Measurements from ENCODE around the gene ELMOD1. TPM values are rescaled to one million over a fixed set of nuclear protein-coding genes. Genes with fewer than 3 reads are reported as not detected.

The ELMOD1 gene
- total and polyA plus RNA-seq, 10 of the 15 experiments (the other 5 are each of a cell fraction or from before 2014, with no cell fraction given), result not detected

GRCh38 chr11:107624983-107625684 is 34.2 kb downstream of the ELMOD1 start:
- no peak for FAIRE-seq
- H3K4me2 ChIP-seq (ENCODE audit: control insufficient read depth, insufficient read depth), result no peak overlapping the region
- intact Hi-C loops (cut with micrococcal nuclease; ENCODE audit: unreplicated experiment) (no loop called here), in situ Hi-C loops (cut with MboI) (no loop called here)
- no peaks in the 10 kb centered on the region for H3K79me2 ChIP-seq (ENCODE audit: control insufficient read depth, insufficient read depth, low read length)
- H3K4me3 ChIP-seq, result no peak overlapping the region
- peaks cover 0 to 3% of the 10 kb centered on the region in 2 experiments; a peak in 2 of 4 replicates for H3K27me3 ChIP-seq (replicated peaks in 1 of 2; ENCODE audit: control insufficient read depth in 2 of 2, insufficient read depth in 2 of 2, low read length in 1 of 2)
- SMC1A ChIA-PET (ENCODE audit: uncharacterized antibody, unreplicated experiment), result no interaction called here
- WGBS (ENCODE audit: insufficient coverage, insufficient replicate concordance, low lambda C conversion rate, missing lambda C conversion rate), result 27% methylated on average over 10 of the region's 10 CpGs
- CTCF ChIA-PET, result no interaction called here
- H3K9ac ChIP-seq (ENCODE audit: control insufficient read depth, insufficient read depth, low read length), result no peak overlapping the region
- DNase-seq (ENCODE audit: low read depth, low spot score), result no peak
- H3K36me3 ChIP-seq (ENCODE audit: control insufficient read depth in 2 of 2, insufficient read depth in 2 of 2, low read length in 1 of 2), result no peaks in the 10 kb centered on the region
- no peak for TF ChIP-seq IKZF1 (conservative IDR thresholded peaks at IDR 0.05)
- TF ChIP-seq CHD4 (IDR thresholded peaks at IDR 0.05), result no peak
- TF ChIP-seq MAX (IDR thresholded peaks at IDR 0.05; ENCODE audit: low read depth, low read length), result no peak
- TF ChIP-seq TCF7 (IDR thresholded peaks at IDR 0.05; ENCODE audit: borderline replicate concordance), result no peak
- no peak for TF ChIP-seq LARP7 (IDR thresholded peaks at IDR 0.05)
- no peak for TF ChIP-seq NFYA (IDR thresholded peaks at IDR 0.05; ENCODE audit: borderline replicate concordance, low read depth, low read length)
- TF ChIP-seq YBX1 (IDR thresholded peaks at IDR 0.05), result no peak
- TF ChIP-seq SMC3 (IDR thresholded peaks at IDR 0.05; ENCODE audit: borderline replicate concordance, low read length), result no peak
- TF ChIP-seq JUNB (IDR thresholded peaks at IDR 0.05), result no peak
- no peak for TF ChIP-seq IRF5 (IDR thresholded peaks at IDR 0.05; ENCODE audit: borderline replicate concordance)
- no peak for TF ChIP-seq RB1 (IDR thresholded peaks at IDR 0.05; ENCODE audit: borderline replicate concordance)
- TF ChIP-seq TAF1 (IDR thresholded peaks at IDR 0.05; ENCODE audit: borderline replicate concordance, low read depth, low read length), result no peak
- no peak overlapping the region for H3K27ac ChIP-seq (ENCODE audit: control insufficient read depth, insufficient read depth)
- H2AFZ ChIP-seq (ENCODE audit: control insufficient read depth, low read depth, low read length), result no peak overlapping the region
- no peaks in the 10 kb centered on the region for H3K4me1 ChIP-seq (ENCODE audit: control insufficient read depth, insufficient read depth, low read length)
- POLR2A ChIA-PET, result no interaction called here
- no peaks in the 10 kb centered on the region for H3K9me3 ChIP-seq (replicated peaks; ENCODE audit: control insufficient read depth, insufficient read depth, low read length)
- RAD21 ChIA-PET (ENCODE audit: unreplicated experiment), result no interaction called here
- no peaks in the 10 kb centered on the region for H4K20me1 ChIP-seq (ENCODE audit: control insufficient read depth, insufficient read depth)
- BruUV-seq (replicated peaks), result no TSS peak
- ATAC-seq, result no peak

Measured in GM12878 (cell line).